Vagina (tissue), 2 donors: ENCODE data around the gene ZNF221. TPM values are rescaled to one million over a fixed set of nuclear protein-coding genes. Genes with fewer than 3 reads are reported as not detected.

Experiments used
- DNase-seq, 2 donors: peaks; one replicate each; pipeline ENCODE4 v3.0.0-alpha.2; 2017; ENCODE audit errors: extremely low spot score in 2 of 2
- H3K27ac ChIP-seq: fragments of 200-600 bp; sonication (generic); one replicate; pipeline ENCODE4 v1.5.1; 2019
- H3K27me3 ChIP-seq: fragments of 200-600 bp; sonication (generic); one replicate; pipeline ENCODE4 v1.5.1; 2019
- H3K36me3 ChIP-seq, 2 donors: fragments of 200-600 bp; sonication (generic); one replicate each; pipeline ENCODE4 v1.5.1; 2017 to 2019
- H3K4me1 ChIP-seq: fragments of 200-600 bp; sonication (generic); one replicate; pipeline ENCODE4 v1.5.1; 2019
- H3K4me3 ChIP-seq, 2 donors: fragments of 200-600 bp; sonication (generic); 1 replicate in 1 of 2; 2 replicates in 1 of 2; pipeline ENCODE4 v1.5.1; 2016 to 2019
- H3K9me3 ChIP-seq: fragments of 200-600 bp; sonication (generic); one replicate; pipeline ENCODE4 v1.5.1; 2019
- CTCF ChIP-seq, 3 experiments: fragments of 450-650 bp in 2 of 3; fragments of 200-600 bp in 1 of 3; sonication (generic) in 1 of 3; IDR thresholded peaks; one replicate each; pipeline ENCODE4 v1.5.1; 2017 to 2019; ENCODE audit warnings: antibody characterized with exemption in 3 of 3, mild to moderate bottlenecking in 2 of 3, moderate library complexity in 2 of 3
- POLR2A ChIP-seq, 2 donors: fragments of 450-650 bp; IDR thresholded peaks; one replicate each; pipeline ENCODE4 v1.6.1; 2017; ENCODE audit warnings: antibody characterized with exemption in 2 of 2, mild to moderate bottlenecking in 2 of 2, moderate library complexity in 2 of 2
- POLR2AphosphoS5 ChIP-seq, 2 donors: sonication (generic); formaldehyde crosslinking; IDR thresholded peaks; one replicate each; pipeline ENCODE4 v1.9.0; 2017; ENCODE audit warnings: antibody characterized with exemption in 2 of 2, mild to moderate bottlenecking in 2 of 2, low read depth in 1 of 2; ENCODE audit not compliant: insufficient read depth in 1 of 2
- intact Hi-C: fragments of 100-400 bp; cut with DNase I; formaldehyde crosslinking; loops from one replicate; pipeline ENCODE4 v1.15.1; 2023
- total RNA-seq: library from RNA; depleted of rRNA; stranded (reverse); fragments of >200 nt; gene quantifications from one replicate; pipeline ENCODE4 v1.2.3, GENCODE V29; 2016

ZNF221 gene
- total RNA-seq, 1 donor from 2014 or later, result 2.7 TPM

GRCh38 chr19:43983544-43983911 lies 32.5 kb downstream of the ZNF221 start:
- no peak for DNase-seq
- Histone ChIP-seq H3K27ac (no peak overlapping the region), H3K9me3 (no peaks in the 10 kb centered on the region), H3K27me3 (no peaks in the 10 kb centered on the region), H3K4me1 (peaks cover 8% of the 10 kb centered on the region), H3K4me3 (peak overlapping the region; percentile 69 to 74), H3K36me3 (peaks cover 0 to 20% of the 10 kb centered on the region in 2 donors)
- intact Hi-C loops, result no loop called here
- TF ChIP-seq CTCF (IDR thresholded peaks at IDR 0.05), result no peak
- TF ChIP-seq POLR2AphosphoS5 (IDR thresholded peaks at IDR 0.05; ENCODE audit: insufficient read depth in 1 of 2, low read depth in 1 of 2), result no peak

GRCh38 chr19:43983912-43984686 lies 33.1 kb downstream of the ZNF221 start, which contains the start of gene ZNF155:
ZNF155 (plus strand) TSS chr19:43984188; CDS start chr19:43988544, 4,356 bp downstream.
- H3K27ac ChIP-seq, result peak within 1 kb of the TSS; percentile 46
- no peaks in the 10 kb centered on the region for H3K27me3 ChIP-seq
- DNase-seq, result peak in 1 of 2 donors; percentile 92
- H3K36me3 ChIP-seq, result peaks cover 0 to 26% of the 10 kb centered on the region in 2 donors
- H3K4me1 ChIP-seq, result peaks cover 8% of the 10 kb centered on the region
- intact Hi-C loops, result no loop called here
- H3K9me3 ChIP-seq, result no peaks in the 10 kb centered on the region
- no peak for TF ChIP-seq POLR2A (IDR thresholded peaks at IDR 0.05)
- TF ChIP-seq POLR2AphosphoS5 (IDR thresholded peaks at IDR 0.05; ENCODE audit: insufficient read depth in 1 of 2, low read depth in 1 of 2), result peak; percentile 56 to 93
- no peak for TF ChIP-seq CTCF (IDR thresholded peaks at IDR 0.05)
- H3K4me3 ChIP-seq, result peak within 1 kb of the TSS; percentile 69 to 74

GRCh38 chr19:43984687-43985000 lies 33.6 kb downstream of the ZNF221 start:
- intact Hi-C loops, result no loop called here
- Histone ChIP-seq H3K36me3 (peaks cover 0 to 31% of the 10 kb centered on the region in 2 donors), H3K4me3 (peak overlapping the region; percentile 69 to 74), H3K27ac (peak overlapping the region; percentile 46), H3K9me3 (no peaks in the 10 kb centered on the region), H3K27me3 (no peaks in the 10 kb centered on the region), H3K4me1 (peaks cover 8% of the 10 kb centered on the region)
- no peak for DNase-seq
- TF ChIP-seq POLR2AphosphoS5 (IDR thresholded peaks at IDR 0.05; ENCODE audit: insufficient read depth in 1 of 2, low read depth in 1 of 2) (no peak), POLR2A (IDR thresholded peaks at IDR 0.05) (no peak), CTCF (IDR thresholded peaks at IDR 0.05) (no peak)

DNA sequence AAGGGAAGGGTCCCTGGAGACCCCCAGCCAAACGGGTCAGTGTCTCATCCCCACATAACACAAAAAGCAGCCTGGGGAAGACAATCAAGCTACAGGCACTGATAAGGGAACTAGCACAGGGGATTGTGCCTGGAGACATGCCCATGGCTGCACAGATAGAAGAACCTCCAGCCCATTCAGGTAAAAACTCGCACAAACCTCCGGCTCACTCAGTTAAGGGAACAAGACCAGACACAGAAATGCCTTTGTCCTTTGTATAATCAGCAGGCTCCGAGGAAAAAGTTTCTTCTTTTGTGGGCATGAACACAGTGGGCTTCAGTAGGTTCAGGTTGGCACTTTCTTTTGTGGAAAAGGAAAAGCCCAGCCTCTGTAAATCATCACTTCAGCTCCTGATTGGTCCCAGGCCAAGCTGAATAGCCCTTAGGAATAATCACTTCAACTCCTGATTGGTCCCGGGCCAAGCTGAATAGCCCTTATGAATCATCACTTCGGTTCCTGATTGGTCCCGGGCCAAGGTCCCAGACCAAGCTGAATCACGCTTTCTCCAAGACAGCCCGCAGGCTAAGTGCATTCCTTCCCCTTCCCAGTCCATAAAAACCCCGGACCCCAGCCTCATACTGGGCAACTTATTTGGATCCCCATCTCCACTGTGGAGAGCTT lies 46.7 kb downstream of the ZNF221 start:
- H3K36me3 ChIP-seq, result peaks cover 3 to 48% of the 10 kb centered on the region in 2 donors
- peaks cover 4% of the 10 kb centered on the region for H3K9me3 ChIP-seq
- intact Hi-C loops, result no loop called here

More for the DNA sequence above, 46.7 kb downstream of the ZNF221 start:
- DNase-seq, result no peak
- Histone ChIP-seq H3K27ac (no peak overlapping the region), H3K4me1 (peaks cover 6% of the 10 kb centered on the region), H3K27me3 (no peaks in the 10 kb centered on the region), H3K4me3 (no peak overlapping the region)
- TF ChIP-seq POLR2AphosphoS5 (IDR thresholded peaks at IDR 0.05; ENCODE audit: insufficient read depth in 1 of 2, low read depth in 1 of 2) (no peak), CTCF (IDR thresholded peaks at IDR 0.05) (no peak), POLR2A (IDR thresholded peaks at IDR 0.05) (no peak)
